IPS-20b (cell line): Measurements from ENCODE around the gene TMEM62.
A peak's percentile ranks its signal among the peaks of the same experiment; 100 is the strongest.
"Not testable (repeated sequence)": the region's sequence is repeated elsewhere in the genome, so short reads cannot be mapped to it uniquely, and the experiment has no call there.

Source experiments
- H3K27ac ChIP-seq: one replicate; pipeline ENCODE4 v1.5.1; 2013; ENCODE audit warnings: low read length
- H3K27me3 ChIP-seq: 2 replicates; pipeline ENCODE4 v1.6.1; 2013; ENCODE audit warnings: mild to moderate bottlenecking, low read length, inconsistent platforms; ENCODE audit not compliant: insufficient read depth
- H3K36me3 ChIP-seq: 2 replicates; pipeline ENCODE4 v1.6.1; 2013; ENCODE audit warnings: low read depth, mild to moderate bottlenecking, inconsistent platforms, low read length, moderate library complexity; ENCODE audit not compliant: insufficient read depth
- H3K4me1 ChIP-seq: 2 replicates; pipeline ENCODE4 v1.6.1; 2013; ENCODE audit warnings: mild to moderate bottlenecking, control low read depth, inconsistent platforms, low read length, moderate library complexity; ENCODE audit not compliant: insufficient read depth
- H3K4me3 ChIP-seq: 2 replicates; pipeline ENCODE4 v1.5.1; 2013; ENCODE audit warnings: mild to moderate bottlenecking, low read length, inconsistent platforms
- H3K9ac ChIP-seq: 2 replicates; pipeline ENCODE4 v1.6.1; 2013; ENCODE audit warnings: low read depth, mild to moderate bottlenecking, inconsistent platforms, low read length, moderate library complexity
- H3K9me3 ChIP-seq: 2 replicates; pipeline ENCODE4 v1.6.1; 2013; ENCODE audit warnings: mild to moderate bottlenecking, low read depth, low read length, inconsistent platforms; ENCODE audit not compliant: insufficient read depth

The TMEM62 gene

DNA sequence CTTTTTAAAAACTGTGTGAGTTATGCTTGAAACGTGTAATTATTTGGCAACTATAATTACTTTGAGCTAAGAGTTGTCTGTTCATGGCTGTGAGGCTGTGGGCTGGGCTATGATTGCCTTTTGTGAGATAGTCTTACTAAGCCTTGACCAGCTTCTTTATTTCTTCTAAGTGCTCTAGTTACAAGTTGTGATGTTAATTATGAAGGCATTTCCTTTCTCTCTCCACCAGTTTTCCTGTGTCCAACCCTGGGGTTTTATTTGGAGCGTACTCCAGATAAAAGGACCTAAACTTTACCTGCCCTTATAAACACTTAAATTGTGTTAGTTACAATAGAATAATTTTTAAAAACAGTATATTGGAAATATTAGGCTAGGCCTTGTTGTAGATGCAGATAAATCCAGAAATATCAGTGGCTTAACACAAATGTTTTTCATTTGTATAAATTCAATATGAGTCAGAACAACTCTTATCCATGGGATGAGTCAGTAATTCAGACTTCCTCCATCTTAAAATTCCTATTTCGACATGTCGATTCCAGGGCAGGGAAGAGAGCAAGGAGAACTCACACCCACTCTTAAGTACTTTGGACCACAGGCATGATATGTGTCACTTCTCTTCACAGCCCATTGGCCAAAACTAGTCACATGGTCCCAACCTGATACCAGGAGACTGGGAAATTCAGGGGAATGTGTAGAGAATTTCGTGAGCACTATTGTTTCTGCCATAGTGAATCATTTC, 17.0 kb downstream of the TMEM62 start:
- H3K4me3 ChIP-seq: no peak overlapping the region
- H3K4me1 ChIP-seq: no peaks in the 10 kb centered on the region
- no peak overlapping the region for H3K9ac ChIP-seq
- no peaks in the 10 kb centered on the region for H3K9me3 ChIP-seq
- no peaks in the 10 kb centered on the region; the same call in 1 of the 2 replicates for H3K36me3 ChIP-seq
- H3K27ac ChIP-seq: no peak overlapping the region
- no peaks in the 10 kb centered on the region for H3K27me3 ChIP-seq

DNA sequence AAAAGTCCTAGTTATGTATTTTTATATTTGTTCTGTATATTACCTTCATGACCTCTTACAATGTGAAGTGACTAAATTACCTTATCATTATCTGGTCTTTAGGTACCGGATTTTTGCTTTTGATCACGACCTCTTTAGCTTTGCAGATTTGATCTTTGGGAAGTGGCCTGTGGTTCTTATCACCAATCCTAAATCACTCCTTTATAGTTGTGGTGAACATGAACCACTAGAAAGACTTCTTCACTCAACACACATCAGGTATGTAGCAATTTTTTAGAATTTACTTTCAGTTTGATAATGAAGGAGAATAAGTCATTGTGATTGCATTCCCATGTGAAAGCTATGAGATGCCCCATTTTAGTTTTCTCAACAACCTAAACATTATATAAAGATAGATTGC, 18.3 kb downstream of the TMEM62 start:
- Histone ChIP-seq H3K9ac (no peak overlapping the region), H3K27me3 (no peaks in the 10 kb centered on the region)

DNA sequence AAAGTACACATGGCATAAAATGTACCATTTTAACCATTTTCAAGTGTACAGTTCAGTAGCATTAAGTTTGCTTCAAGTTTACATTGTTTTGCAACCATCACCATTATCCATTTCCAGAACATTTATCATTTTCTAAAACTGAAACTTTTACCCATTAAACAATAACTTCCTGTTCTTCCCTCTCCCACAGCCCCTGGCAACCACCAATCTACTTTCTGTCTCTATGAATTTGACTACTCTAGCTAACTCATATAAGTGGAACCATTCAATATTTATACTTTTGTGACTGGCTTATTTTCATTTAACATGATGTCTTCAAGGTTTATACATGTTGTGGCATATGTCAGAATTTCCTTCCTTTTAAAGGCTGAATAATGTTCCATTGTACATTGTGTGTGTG, 19.9 kb downstream of the TMEM62 start:
- Histone ChIP-seq H3K27ac (no peak overlapping the region), H3K36me3 (no peaks in the 10 kb centered on the region; the same call in 1 of the 2 replicates), H3K4me3 (no peak overlapping the region)

More for the DNA sequence above, 18.3 kb downstream of the TMEM62 start:
- H3K4me1 ChIP-seq: no peaks in the 10 kb centered on the region
- H3K9me3 ChIP-seq: no peaks in the 10 kb centered on the region
- H3K36me3 ChIP-seq: no peaks in the 10 kb centered on the region; the same call in 1 of the 2 replicates
- H3K27ac ChIP-seq: no peak overlapping the region
- no peak overlapping the region for H3K4me3 ChIP-seq

GRCh38 chr15:43165801-43166325, 32.5 kb downstream of the TMEM62 start:
- Histone ChIP-seq H3K27ac (no peak overlapping the region), H3K9ac (no peak overlapping the region), H3K27me3 (no peaks in the 10 kb centered on the region)

More for the DNA sequence above, 19.9 kb downstream of the TMEM62 start:
- H3K27me3 ChIP-seq: no peaks in the 10 kb centered on the region
- H3K4me1 ChIP-seq: no peaks in the 10 kb centered on the region
- no peaks in the 10 kb centered on the region for H3K9me3 ChIP-seq
- H3K9ac ChIP-seq: no peak overlapping the region

GRCh38 chr15:43167261-43167660, 33.9 kb downstream of the TMEM62 start:
- H3K4me1 ChIP-seq, H3K36me3 ChIP-seq, H3K27ac ChIP-seq, H3K27me3 ChIP-seq, H3K9me3 ChIP-seq, H3K4me3 ChIP-seq, H3K9ac ChIP-seq: not testable (repeated sequence)

More at GRCh38 chr15:43165801-43166325, 32.5 kb downstream of the TMEM62 start:
- no peak overlapping the region for H3K4me3 ChIP-seq
- H3K4me1 ChIP-seq: no peaks in the 10 kb centered on the region; the same call in 1 of the 2 replicates
- no peaks in the 10 kb centered on the region for H3K9me3 ChIP-seq
- no peaks in the 10 kb centered on the region for H3K36me3 ChIP-seq

- Histone ChIP-seq H3K9me3 (peaks cover 2% of the 10 kb centered on the region; the same call in 1 of the 2 replicates), H3K27ac (no peak overlapping the region), H3K4me1 (no peaks in the 10 kb centered on the region; the same call in 1 of the 2 replicates), H3K27me3 (no peaks in the 10 kb centered on the region), H3K36me3 (no peaks in the 10 kb centered on the region), H3K9ac (no peak overlapping the region), H3K4me3 (no peak overlapping the region)
Measured at GRCh38 chr15:43168192-43169107, 35.1 kb downstream of the TMEM62 start.

GRCh38 chr15:43169888-43170287, 36.5 kb downstream of the TMEM62 start:
- no peaks in the 10 kb centered on the region for H3K27me3 ChIP-seq
- H3K36me3 ChIP-seq: no peaks in the 10 kb centered on the region
- no peak overlapping the region for H3K4me3 ChIP-seq
- H3K27ac ChIP-seq: no peak overlapping the region
- H3K4me1 ChIP-seq: no peaks in the 10 kb centered on the region; the same call in 1 of the 2 replicates
- H3K9me3 ChIP-seq: peaks cover 8% of the 10 kb centered on the region
- H3K9ac ChIP-seq: no peak overlapping the region

DNA sequence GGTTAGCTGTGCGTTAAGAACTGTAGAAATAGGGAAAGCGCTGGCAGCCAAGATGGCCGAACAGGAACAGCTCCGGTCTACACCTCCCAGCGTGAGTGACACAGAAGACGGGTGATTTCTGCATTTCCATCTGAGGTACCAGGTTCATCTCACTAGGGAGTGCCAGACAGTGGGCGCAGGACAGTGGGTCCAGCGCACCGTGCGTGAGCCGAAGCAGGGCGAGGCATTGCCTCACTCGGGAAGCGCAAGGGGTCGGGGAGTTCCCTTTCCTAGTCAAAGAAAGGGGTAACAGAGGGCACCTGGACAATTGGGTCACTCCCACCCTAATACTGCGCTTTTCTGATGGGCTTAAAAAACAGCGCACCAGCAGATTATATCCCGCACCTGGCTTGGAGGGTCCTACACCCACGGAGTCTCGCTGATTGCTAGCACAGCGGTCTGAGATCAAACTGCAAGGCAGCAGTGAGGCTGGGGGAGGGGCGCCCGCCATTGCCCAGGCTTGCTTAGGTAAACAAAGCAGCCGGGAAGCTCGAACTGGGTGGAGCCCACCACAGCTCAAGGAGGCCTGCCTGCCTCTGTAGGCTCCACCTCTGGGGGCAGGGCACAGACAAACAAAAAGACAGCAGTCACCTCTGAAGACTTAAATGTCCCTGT, 42.4 kb downstream of the TMEM62 start:
- H3K4me3 ChIP-seq, H3K4me1 ChIP-seq, H3K27me3 ChIP-seq, H3K36me3 ChIP-seq, H3K27ac ChIP-seq, H3K9ac ChIP-seq: not testable (repeated sequence)
- peaks cover 16% of the 10 kb centered on the region for H3K9me3 ChIP-seq

DNA sequence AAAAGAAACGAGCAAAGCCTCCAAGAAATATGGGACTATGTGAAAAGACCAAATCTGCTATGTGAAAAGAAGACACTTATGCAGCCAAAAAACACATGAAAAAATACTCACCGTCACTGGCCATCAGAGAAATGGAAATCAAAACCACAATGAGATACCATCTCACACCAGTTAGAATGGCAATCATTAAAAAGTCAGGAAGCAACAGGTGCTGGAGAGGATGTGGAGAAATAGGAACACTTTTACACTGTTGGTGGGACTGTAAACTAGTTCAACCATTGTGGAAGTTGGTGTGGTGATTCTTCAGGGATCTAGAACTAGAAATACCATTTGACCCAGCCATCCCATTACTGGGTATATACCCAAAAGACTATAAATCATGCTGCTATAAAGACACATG, 43.8 kb downstream of the TMEM62 start:
- peaks cover 16% of the 10 kb centered on the region for H3K9me3 ChIP-seq
- H3K36me3 ChIP-seq, H3K27me3 ChIP-seq, H3K9ac ChIP-seq, H3K4me3 ChIP-seq, H3K4me1 ChIP-seq, H3K27ac ChIP-seq: not testable (repeated sequence)

DNA sequence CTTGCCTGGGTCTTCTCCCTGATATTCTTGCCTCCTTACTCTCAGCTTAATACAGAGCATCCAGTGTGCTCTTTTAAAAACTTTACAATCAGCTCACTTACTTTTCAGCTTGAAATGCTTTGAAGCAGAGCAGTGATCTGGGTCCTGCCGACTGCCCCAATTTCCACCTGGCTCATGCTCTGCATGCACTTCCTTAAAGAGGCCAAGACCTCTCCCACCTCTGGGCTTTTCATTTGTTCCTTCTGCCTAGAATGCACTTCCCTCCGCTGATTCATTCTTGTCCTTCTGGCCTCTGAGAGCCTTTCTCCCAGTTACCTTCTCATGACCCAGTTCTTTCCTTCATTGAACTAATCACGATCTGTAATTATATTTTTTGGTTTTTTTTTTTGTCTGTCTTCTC, 49.9 kb downstream of the TMEM62 start:
- Histone ChIP-seq H3K4me1 (peaks cover 7% of the 10 kb centered on the region; the same call in 1 of the 2 replicates), H3K27me3 (no peaks in the 10 kb centered on the region), H3K4me3 (no peak overlapping the region), H3K9ac (no peak overlapping the region), H3K27ac (no peak overlapping the region), H3K36me3 (no peaks in the 10 kb centered on the region), H3K9me3 (no peaks in the 10 kb centered on the region; the same call in 1 of the 2 replicates)

DNA sequence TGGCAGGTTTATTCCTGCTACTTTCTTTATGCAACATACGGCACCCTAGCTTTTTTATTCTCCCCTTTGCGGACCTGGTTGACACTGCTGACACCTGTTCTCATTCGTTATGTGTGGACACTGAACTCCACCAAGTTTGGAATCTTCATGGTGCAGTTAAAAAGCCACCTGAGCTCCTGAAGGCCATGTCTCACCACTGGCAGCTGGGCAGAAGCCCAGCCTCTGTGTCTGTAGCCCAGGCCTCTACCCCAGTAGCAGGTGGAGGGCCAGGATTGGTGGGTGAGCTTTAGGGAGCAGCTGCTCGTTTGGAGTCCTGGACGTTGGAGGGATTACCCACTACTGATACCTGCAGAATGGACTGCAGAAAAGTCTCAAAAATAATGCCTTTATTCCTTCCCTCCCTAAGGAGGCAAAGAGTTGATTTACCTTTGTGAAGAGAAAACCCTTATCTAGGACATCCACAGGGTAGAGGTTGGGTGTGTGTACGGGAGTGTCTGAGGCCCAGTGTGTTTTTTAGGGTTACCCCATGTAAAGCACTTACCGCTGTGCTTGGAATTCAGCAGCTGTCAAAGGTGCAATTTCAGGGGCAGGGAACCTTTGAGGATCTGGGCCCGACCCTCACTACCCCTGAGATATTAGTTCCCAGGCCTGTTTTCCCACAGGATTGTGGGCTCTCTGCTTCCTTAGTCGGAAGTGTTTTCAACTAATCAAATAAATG, 51.2 kb downstream of the TMEM62 start:
- no peak overlapping the region for H3K27ac ChIP-seq
- peak overlapping the region; percentile 97; the same call in 1 of the 2 replicates for H3K4me3 ChIP-seq
- H3K9ac ChIP-seq: no peak overlapping the region

More for the DNA sequence above, 51.2 kb downstream of the TMEM62 start:
- Histone ChIP-seq H3K4me1 (peaks cover 7% of the 10 kb centered on the region; the same call in 1 of the 2 replicates), H3K27me3 (no peaks in the 10 kb centered on the region), H3K9me3 (no peaks in the 10 kb centered on the region; the same call in 1 of the 2 replicates), H3K36me3 (peaks cover 6% of the 10 kb centered on the region)
